ENCODE measurements around the gene PPP2R2C.

DNA sequence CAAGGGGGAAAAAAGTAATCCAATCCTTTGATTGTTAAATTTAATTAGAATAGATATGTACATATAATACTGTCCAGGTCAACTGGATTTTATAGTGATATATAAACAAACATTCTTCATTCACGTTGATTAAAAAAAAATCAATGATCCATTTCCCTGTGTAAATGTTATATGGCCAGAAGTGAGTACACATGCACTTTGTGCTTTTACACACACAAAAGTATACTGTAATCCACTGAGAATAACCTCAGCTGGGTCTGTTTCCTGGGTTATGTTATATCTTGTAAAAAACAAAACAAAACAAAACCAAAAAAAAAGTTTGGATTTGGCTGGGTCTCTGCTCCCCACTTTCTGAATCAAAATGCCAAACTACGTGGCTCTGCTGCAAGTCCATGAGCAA lies 151.1 kb downstream of the PPP2R2C start:
- TF ChIP-seq, protein P1, sequence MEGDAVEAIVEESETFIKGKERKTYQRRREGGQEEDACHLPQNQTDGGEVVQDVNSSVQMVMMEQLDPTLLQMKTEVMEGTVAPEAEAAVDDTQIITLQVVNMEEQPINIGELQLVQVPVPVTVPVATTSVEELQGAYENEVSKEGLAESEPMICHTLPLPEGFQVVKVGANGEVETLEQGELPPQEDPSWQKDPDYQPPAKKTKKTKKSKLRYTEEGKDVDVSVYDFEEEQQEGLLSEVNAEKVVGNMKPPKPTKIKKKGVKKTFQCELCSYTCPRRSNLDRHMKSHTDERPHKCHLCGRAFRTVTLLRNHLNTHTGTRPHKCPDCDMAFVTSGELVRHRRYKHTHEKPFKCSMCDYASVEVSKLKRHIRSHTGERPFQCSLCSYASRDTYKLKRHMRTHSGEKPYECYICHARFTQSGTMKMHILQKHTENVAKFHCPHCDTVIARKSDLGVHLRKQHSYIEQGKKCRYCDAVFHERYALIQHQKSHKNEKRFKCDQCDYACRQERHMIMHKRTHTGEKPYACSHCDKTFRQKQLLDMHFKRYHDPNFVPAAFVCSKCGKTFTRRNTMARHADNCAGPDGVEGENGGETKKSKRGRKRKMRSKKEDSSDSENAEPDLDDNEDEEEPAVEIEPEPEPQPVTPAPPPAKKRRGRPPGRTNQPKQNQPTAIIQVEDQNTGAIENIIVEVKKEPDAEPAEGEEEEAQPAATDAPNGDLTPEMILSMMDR (IDR thresholded peaks at IDR 0.05) = no peak
- no peak for TF ChIP-seq POLR2A (IDR thresholded peaks at IDR 0.05)

All from heart left ventricle (tissue), 13 donors.